ENCODE data around the gene PNLIPRP2.

PNLIPRP2 gene

DNA sequence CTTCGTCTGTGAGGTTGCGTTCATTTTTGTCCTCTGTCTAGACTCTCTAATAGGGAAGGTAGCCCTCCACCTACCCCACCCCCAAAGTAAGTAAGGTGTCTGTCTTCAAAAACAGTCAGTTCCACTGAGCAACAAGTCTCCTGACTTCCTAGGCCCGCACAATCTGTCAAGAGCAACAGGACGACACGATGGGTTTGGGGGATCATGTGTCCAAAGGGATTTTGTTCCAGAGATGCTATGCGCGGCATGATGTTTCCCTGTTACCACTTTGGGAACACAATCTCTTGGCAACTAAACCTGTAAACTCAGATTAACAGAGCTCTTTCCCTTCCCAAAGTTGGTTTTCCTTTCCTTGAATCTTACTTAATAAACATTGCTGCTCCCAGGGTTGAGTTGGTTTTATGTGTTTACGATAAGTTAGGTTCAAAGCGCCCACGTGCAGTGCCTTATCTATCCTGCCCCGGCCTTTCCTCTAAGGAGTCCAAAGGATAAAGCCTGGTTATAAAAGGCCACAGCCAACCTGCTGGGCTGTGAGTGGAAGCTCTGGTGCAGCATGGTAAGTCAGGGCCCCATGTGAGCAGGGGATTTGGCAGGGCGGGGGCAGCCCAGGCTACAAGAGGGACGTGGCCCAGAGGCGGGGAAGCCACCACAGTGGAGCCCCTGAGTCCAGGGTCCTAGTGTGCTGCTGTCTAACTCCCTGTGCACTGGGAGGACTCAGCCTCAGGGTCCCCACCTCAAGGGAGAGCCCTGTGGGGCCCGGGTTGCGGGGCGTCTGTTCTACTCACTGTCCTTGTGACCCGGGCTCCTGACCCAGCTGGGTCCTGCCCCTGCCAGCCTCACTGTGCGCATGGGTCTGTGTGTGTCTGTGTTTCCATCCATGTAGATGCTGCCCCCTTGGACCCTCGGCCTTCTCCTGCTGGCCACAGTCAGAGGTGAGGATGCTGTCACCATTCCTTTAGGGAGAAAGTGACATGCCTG lies at the start of gene PNLIPRP2:
TSS of gene PNLIPRP2 (plus strand) at position 531 of the 978 bp plus-strand sequence.
- no peak for DNase-seq (ENCODE audit: low spot score)

DNA sequence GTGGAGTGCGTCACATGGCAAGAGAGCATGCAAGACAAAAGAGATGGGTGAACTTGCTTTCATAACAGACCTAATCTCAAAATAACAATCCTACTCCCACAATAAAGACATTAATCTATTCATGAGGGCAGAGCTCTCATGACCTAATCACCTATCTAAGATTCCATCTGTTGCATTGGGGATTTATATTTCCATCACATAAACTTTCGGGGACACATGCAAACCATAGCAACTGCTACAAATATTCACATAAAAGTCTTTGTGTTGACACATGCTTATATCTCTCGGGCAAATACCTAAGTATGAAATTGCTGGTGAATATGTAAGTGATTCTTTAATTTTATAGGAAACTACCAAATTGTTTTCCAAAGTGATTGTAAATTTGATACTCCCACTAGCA lies 46.0 kb upstream of the PNLIPRP2 start:
- DNase-seq (ENCODE audit: low spot score), result no peak

DNA sequence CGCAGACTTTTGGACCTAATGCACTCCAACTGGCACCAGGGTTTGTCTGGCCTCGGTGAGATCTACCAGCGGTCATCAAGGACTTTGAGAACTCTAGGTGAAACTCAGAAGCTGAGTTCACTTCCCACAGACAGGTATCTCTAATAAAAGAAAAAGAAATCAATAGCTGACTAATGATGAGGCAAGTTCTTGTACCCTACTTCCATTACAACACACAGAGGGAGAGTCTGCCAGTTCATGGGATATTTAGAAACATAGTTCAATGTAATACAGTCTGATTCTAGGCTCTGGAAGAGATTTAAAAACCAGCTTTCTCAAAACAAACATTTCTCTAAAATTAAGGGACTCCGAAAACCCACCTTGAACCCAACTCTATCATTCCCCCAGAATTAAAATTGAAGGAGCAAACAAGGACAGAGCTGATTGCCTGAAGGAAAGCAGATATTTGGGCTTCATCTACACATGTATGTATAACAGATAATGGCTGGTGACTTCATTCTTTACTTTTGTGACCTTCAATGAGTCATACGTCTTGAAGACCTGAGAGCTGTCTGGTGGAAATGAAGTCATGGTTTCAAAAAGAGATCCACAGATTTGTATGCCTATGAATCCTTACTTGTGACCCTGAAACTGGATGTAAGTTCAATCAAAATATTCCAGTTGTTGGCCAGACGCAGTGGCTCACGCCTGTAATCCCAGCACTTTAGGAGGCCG lies 32.7 kb upstream of the PNLIPRP2 start:
- no peak for DNase-seq (ENCODE audit: low spot score)

DNA sequence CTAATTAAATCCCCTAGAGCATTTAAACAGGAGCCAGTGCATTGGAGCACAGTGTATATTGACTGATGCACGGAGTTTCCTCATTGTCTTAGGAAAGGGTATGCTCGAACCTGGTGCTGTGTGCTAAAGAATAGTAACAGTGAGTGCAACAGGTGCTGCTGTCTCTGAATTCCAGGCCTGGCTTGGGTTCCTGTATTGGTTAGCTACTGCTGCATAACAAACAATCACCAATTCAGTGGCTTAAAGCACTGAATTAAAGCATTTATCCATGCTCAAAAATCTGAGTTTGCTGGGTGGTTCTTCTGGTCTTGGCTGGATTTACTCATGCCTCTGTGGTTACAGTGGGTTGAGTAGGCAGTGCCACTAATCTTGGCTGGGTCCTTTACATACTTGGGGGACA lies 31.8 kb upstream of the PNLIPRP2 start:
- no peak for DNase-seq (ENCODE audit: low spot score)

DNA sequence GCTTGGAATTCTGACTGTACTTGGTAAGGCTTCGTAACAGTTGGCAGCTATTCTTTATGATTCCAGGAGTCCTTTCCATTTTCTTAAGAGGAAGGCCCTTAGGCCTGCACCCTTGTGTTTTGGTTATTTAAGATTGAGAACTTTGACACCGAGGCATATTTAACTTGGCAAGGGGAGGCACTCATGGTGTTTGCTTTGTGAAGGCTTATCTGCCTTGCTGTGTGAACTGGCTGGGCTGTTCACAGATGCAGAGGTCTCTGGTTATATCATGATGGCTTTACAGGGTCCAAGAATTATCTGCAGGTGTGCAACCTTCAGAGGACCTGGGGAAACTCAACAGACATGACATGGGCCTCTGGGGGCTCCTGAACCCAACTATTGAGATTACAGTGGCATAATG lies 30.8 kb upstream of the PNLIPRP2 start:
- no peak for DNase-seq (ENCODE audit: low spot score)

DNA sequence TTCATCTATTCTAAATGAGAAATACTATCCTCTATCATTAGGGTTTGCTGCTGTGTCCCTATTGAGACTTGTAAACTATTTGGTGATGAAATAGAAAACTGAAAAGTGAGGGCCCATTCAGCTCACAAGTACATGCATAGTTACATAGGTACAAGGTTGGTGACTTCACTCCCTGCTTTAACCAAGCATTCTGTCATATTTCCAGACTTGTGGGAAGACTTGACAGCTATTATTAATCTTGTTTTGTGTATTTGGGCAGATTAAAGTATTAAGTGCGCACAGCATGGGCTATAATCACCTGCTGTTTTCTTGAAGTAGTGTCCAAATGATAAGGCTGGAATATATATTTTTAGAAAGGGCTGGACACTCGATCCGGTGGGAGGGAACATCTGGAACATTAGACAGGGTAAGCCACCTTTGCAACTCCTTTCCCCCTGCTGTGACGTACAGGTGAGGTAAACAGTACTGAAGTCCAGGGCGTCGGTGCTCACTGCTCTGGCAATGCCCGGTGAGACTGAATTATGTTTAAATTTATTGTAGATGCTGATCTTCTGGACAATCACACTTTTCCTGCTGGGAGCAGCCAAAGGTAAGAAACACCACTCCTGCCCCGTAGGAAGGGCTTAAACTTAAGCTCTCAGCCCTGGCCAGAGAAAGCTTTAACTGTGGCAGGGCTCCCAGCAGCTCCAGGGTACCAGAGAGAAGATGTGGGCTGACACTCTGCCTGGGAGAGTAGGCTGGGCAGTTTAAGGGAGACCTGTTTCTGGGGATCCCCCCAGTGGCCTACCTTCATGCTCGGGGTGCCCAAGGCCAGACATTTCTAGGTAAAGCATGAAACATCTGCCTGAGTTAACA lies 29.9 kb upstream of the PNLIPRP2 start, which contains the start of gene PNLIPRP1:
TSS of gene PNLIPRP1 (plus strand) at position 370 of the 855 bp plus-strand sequence. CDS start at position 541, 171 bp downstream.
- DNase-seq (ENCODE audit: low spot score), result no peak

DNA sequence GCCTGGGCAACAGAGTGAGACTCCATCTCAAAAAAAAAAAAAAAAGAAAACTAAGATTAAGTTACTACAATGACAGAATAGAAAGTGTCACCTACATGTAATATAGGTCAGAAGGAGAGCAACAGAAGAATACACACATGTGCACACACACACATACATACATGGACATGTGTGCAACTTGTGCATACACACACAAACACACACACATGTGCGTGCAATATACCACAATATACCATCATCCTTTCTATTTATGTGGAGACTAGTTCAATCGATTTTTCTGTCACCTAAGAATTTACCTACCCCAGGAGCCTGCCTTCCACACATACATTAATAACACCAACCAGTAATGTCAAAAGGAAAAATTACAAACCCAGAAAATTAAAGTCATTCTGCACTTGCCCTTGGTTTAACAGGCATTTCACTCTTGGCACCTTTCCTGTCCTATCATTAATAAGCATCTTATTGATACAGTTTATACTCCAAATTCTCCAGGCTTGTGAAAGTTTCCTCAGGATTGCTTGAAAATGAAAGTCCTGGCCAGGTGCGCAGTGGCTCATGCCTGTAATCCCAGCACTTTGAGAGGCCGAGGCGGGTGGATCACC lies 27.5 kb upstream of the PNLIPRP2 start:
- no peak for DNase-seq (ENCODE audit: low spot score)

- DNase-seq (ENCODE audit: low spot score), result no peak
Measured at GRCh38 chr10:116594525-116595035, 26.2 kb upstream of the PNLIPRP2 start.

GRCh38 chr10:116596062-116596461 lies 24.7 kb upstream of the PNLIPRP2 start:
- no peak for DNase-seq (ENCODE audit: low spot score)

GRCh38 chr10:116597543-116597942 lies 23.2 kb upstream of the PNLIPRP2 start:
- no peak for DNase-seq (ENCODE audit: low spot score)

- no peak for DNase-seq (ENCODE audit: low spot score)
Measured at GRCh38 chr10:116598329-116598728, 22.4 kb upstream of the PNLIPRP2 start.

DNA sequence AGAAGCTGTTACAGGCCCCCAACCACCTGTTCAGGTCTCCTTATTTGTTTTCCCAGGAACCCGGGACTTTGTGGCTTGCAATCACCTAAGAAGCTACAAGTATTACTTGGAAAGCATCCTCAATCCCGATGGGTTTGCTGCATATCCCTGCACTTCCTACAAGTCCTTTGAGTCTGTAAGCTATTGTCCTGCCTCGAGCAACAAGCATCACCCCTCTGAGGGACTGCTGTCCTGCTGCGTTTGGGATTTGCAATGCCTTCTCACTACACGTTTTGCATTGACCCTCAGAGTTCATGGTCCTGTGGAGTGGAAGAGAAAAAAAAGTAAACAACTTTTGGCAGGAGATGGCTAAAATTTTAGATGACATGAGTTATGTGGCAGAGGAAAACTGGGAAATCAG lies 20.8 kb upstream of the PNLIPRP2 start:
- DNase-seq (ENCODE audit: low spot score), result no peak

- DNase-seq (ENCODE audit: low spot score), result no peak
Measured at GRCh38 chr10:116602648-116603400, 17.9 kb upstream of the PNLIPRP2 start.

- no peak for DNase-seq (ENCODE audit: low spot score)
Measured at GRCh38 chr10:116606061-116606483, 14.7 kb upstream of the PNLIPRP2 start.

GRCh38 chr10:116607336-116607735 lies 13.4 kb upstream of the PNLIPRP2 start:
- no peak for DNase-seq (ENCODE audit: low spot score)

GRCh38 chr10:116608686-116609594 lies 11.8 kb upstream of the PNLIPRP2 start:
- no peak for DNase-seq (ENCODE audit: low spot score)

DNA sequence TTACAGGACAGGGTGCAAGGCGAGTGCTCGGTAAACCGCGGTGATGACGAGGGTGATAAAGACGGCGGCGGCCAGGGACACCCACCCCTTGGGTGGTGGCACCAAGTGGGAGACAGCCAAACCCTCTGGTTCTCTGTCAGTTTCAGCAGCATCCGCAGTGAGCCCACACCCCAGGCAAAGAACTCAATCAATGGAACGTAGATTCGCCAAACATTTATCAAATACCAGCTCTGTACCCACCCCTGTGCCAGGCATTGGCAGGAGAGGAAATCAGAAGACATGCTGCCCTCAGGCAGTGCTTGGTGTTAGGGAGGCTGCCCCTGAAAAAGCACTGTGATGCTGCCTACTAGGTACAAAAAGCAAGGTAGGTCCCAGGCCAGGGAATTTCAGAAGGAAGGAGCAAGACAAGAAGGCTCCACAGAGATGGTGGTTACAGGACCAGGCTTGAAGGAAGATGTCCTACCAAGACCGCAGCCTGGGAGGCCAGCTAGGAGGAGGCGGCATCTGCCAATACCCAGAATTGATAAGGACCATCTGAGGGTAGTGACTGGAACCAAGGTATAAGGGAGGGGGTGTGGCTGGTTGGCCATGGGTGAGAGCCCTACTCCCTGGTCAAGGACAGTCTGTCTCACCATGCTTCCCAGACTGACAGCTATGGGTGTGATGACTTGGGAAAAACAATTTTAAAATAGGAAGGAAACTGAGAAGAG lies 10.2 kb upstream of the PNLIPRP2 start:
- DNase-seq (ENCODE audit: low spot score), result no peak

DNA sequence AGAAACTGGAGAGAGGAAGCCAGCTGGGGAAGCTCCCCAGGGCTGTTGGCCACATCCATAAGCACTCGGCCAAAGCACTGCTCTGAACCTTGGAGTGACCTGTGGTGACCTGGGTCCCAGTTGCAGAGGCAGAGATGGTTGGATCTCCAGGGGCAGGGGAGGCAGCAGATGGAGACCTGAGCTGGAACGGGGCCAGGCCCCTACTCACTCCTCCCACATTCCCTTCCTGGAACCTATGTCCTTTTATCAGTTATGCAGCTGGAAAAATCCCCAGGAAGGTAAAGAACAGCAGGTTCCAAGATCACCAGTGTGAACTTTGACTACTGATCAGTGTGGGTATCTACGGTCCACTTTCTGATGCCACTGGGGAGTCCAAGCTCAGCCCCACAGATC lies 9.6 kb upstream of the PNLIPRP2 start:
- DNase-seq (ENCODE audit: low spot score), result no peak

Measured in Ammon's horn (tissue), 1 donor.